Choroid plexus epithelial cell (primary cell): ENCODE results near the gene ZMYND19.
A peak's percentile ranks its signal among the peaks of the same experiment; 100 is the strongest.
"Not testable (repeated sequence)": the region's sequence is repeated elsewhere in the genome, so short reads cannot be mapped to it uniquely, and the experiment has no call there.

Source experiments
- DNase-seq: peaks from one replicate; pipeline ENCODE4 v3.0.0-alpha.2; 2010; ENCODE audit warnings: low read depth
- H3K4me3 ChIP-seq: 2 replicates; pipeline ENCODE4 v1.5.1; 2011; ENCODE audit warnings: low read depth, mild to moderate bottlenecking, control low read depth, low read length, moderate library complexity
- TF ChIP-seq, protein P1 (sequence below): conservative IDR thresholded peaks from 2 replicates; pipeline ENCODE4 v1.5.1; 2011; ENCODE audit warnings: low read depth, mild to moderate bottlenecking, control low read depth, inconsistent platforms, low read length, moderate library complexity

The ZMYND19 gene

GRCh38 chr9:137606005-137606621 is 15.8 kb upstream of the ZMYND19 start:
- TF ChIP-seq, protein P1, sequence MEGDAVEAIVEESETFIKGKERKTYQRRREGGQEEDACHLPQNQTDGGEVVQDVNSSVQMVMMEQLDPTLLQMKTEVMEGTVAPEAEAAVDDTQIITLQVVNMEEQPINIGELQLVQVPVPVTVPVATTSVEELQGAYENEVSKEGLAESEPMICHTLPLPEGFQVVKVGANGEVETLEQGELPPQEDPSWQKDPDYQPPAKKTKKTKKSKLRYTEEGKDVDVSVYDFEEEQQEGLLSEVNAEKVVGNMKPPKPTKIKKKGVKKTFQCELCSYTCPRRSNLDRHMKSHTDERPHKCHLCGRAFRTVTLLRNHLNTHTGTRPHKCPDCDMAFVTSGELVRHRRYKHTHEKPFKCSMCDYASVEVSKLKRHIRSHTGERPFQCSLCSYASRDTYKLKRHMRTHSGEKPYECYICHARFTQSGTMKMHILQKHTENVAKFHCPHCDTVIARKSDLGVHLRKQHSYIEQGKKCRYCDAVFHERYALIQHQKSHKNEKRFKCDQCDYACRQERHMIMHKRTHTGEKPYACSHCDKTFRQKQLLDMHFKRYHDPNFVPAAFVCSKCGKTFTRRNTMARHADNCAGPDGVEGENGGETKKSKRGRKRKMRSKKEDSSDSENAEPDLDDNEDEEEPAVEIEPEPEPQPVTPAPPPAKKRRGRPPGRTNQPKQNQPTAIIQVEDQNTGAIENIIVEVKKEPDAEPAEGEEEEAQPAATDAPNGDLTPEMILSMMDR: no peak
- DNase-seq: no peak
- peak overlapping the region; percentile 66 for H3K4me3 ChIP-seq

DNA sequence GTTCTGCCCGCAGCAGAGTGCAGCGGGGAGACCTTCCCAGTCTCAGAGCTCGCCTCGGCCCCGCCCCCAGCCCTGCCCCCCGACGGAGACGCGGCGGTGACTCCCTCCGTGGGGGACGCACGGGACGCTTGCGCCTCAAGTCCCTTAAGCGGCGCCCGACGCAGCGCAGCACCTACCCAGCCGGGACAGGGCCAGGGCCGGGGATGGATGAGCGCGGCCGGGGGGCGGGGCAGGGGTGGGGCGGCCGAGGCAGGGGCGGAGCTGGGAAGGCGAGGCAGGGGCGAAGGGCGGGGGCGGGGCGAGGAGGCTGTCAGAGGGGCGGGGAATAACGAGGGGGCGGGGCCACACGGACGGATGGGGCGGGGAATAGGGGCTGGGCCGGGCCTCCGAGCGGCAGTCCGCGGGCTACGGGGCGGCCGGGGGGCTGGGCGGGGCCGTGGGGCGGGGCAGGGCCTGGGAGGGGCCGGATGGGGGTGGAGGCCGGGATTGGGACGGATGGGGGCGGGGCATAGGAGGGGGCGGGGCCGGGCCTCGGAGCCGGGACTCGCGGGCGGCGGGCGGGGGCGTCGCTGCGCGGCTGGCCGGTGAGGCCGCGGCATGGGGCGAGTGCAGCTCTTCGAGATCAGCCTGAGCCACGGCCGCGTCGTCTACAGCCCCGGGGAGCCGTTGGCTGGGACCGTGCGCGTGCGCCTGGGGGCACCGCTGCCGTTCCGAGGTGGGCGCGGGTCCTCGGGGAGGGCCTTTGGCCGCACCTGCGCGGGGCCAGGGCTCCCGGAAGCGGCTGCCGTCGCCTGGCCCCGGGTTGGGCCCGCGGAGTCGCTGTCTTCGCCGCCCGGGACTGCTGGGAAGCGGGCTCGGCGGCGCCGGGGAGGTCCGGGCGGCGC is 15.1 kb upstream of the ZMYND19 start, which contains the start of gene ARRDC1:
TSS of gene ARRDC1 (plus strand) at position 566 of the 884 bp plus-strand sequence. CDS start at position 598, 32 bp downstream.
- TF ChIP-seq, protein P1: no peak
- peak within 1 kb of the TSS; percentile 66 for H3K4me3 ChIP-seq
- peak; percentile 93 for DNase-seq

DNA sequence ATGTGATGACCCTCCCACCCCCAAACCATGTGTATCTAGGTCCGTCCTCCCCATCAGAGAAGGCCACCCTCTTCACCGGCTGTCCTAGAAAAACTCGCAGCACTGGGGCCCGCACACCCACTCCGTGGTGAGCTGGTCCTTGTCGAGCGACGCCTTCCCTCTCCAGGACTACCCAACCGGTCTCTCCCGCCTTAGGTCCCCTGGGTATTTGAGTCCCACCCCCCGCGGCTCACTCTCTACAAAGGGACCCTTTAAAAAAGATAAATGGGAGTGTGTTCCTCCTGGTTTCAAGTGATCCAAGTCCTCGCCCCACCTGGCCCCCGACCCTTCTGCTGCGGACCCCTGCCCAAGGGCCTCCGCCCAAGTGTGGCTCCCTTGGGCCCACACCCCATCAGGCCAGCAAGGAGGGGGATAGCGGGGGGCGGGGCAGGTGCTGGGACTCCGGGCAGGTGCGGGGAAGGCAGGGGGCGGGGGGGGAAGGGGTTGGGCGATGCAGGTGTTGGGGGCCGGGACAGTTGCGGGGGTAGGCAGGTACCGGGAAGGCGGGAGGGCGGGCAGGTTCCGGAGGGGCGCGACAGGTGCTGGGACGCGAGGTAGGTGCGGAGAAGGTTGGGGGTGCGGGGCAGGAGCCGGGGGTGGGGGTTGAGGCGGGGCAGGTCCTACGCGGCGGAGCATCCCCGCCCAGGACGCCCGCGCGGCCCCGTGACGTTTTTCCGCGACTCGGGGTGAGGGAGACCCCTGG is 14.2 kb upstream of the ZMYND19 start:
- TF ChIP-seq, protein P1: no peak
- peak overlapping the region; percentile 65 for H3K4me3 ChIP-seq
- no peak for DNase-seq

DNA sequence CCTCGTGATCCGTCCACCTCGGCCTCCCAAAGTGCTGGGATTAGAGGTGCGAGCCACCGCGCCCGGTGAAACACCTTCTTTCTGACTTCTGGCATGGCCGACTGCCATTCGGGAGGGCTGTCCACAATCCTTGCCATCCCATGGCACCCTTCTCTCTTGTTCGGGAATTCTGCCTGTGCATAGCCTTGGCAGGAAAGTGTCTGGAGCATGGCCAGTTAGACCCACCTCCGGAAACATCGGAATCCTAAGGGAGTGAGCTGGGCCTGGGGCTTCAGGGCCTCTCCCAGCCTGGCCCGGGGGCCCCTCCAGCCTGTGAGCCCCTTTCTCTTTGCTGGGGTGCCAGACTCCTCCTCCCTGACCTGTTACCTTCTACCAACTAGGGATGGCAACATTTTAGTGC is 13.6 kb upstream of the ZMYND19 start:
- DNase-seq: no peak
- H3K4me3 ChIP-seq: no peak overlapping the region
- TF ChIP-seq, protein P1: no peak

- peak; percentile 40 for DNase-seq
- H3K4me3 ChIP-seq: no peak overlapping the region
- TF ChIP-seq, protein P1: no peak
These were observed 12.3 kb upstream of the ZMYND19 start for GRCh38 chr9:137602661-137603060.

- no peak overlapping the region for H3K4me3 ChIP-seq
- no peak for DNase-seq
- TF ChIP-seq, protein P1: no peak
These were observed 8.6 kb upstream of the ZMYND19 start for GRCh38 chr9:137598943-137599342.

DNA sequence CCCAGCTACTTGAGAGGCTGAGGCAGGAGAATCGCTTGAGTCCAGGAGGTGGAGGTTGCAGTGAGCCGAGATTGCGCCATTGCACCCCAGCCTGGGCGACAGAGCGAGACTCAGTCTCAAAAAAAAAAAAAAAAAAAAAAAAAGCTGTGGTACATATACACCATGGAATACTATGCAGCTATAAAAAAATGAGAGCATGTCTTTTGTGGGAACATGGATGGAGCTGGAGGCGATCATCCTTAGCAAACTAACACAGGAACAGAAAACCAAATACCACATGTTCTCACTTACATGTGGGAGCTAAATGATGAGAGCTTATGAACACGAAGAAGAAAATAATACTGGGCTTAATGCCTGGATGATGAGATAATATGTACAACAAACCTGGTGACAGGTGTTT is 6.3 kb upstream of the ZMYND19 start:
- not testable (repeated sequence) for H3K4me3 ChIP-seq

More for the DNA sequence above, 6.3 kb upstream of the ZMYND19 start:
- DNase-seq: not testable (repeated sequence)
